K562 (cell line): ENCODE data around the gene AKR1A1. TPM values are rescaled to one million over a fixed set of nuclear protein-coding genes. Genes with fewer than 3 reads are reported as not detected.
A peak's percentile ranks its signal among the peaks of the same experiment; 100 is the strongest.

ENCODE experiments used
- DLX4 ChIP-seq: fragments of 250-450 bp; sonication (Bioruptor Pico); IDR thresholded peaks from 2 replicates; pipeline ENCODE4 v1.6.1; 2021; ENCODE audit warnings: mild to moderate bottlenecking
- ERF ChIP-seq: fragments of 450-650 bp; formaldehyde crosslinking; IDR thresholded peaks from 2 replicates; pipeline ENCODE4 v1.4.0; 2020; ENCODE audit warnings: mild to moderate bottlenecking, mixed read lengths
- FOS ChIP-seq: IDR thresholded peaks from 3 replicates; pipeline ENCODE4 v1.6.1; 2011; ENCODE audit not compliant: insufficient read length; ENCODE audit errors: extremely low read depth
- HMG20B ChIP-seq: fragments of 250-450 bp; sonication (Bioruptor Pico); IDR thresholded peaks from 2 replicates; pipeline ENCODE4 v1.5.0; 2021; ENCODE audit warnings: mild to moderate bottlenecking
- KLF1 ChIP-seq: fragments of 450-650 bp; IDR thresholded peaks from 2 replicates; pipeline ENCODE4 v1.6.1; 2016; ENCODE audit warnings: missing genetic modification characterization, missing compliant biosample characterization
- PATZ1 ChIP-seq: fragments of 250-450 bp; sonication (Bioruptor Pico); IDR thresholded peaks from 2 replicates; pipeline ENCODE4 v1.5.0; 2020; ENCODE audit warnings: mild to moderate bottlenecking, borderline replicate concordance
- PKNOX1 ChIP-seq: fragments of 450-650 bp; IDR thresholded peaks from 2 replicates; pipeline ENCODE4 v1.6.1; 2016
- RBM22 ChIP-seq: fragments of 200-400 bp; formaldehyde crosslinking; IDR thresholded peaks from 2 replicates; pipeline ENCODE4 v1.6.1; 2018; ENCODE audit warnings: low read length, low read depth; ENCODE audit not compliant: poor library complexity, severe bottlenecking
- SMAD4 ChIP-seq: fragments of 250-450 bp; sonication (Bioruptor Pico); conservative IDR thresholded peaks from 2 replicates; pipeline ENCODE4 v1.8.0; 2021; ENCODE audit warnings: inconsistent platforms, mild to moderate bottlenecking, moderate library complexity
- SPI1 ChIP-seq: IDR thresholded peaks from 2 replicates; pipeline ENCODE4 v1.6.1; 2011; ENCODE audit warnings: low read depth, low read length, control low read depth, borderline replicate concordance
- TAF15 ChIP-seq: fragments of 200-400 bp; formaldehyde crosslinking; IDR thresholded peaks from 2 replicates; pipeline ENCODE4 v1.6.1; 2017; ENCODE audit warnings: mild to moderate bottlenecking, low read depth, low read length, moderate library complexity
- ZNF431 ChIP-seq: sonication (generic); formaldehyde crosslinking; IDR thresholded peaks from 2 replicates; pipeline ENCODE4 v1.8.0; 2022; ENCODE audit warnings: mild to moderate bottlenecking, missing genetic modification reagents
- polyA plus RNA-seq, 8 experiments: library from polyadenylated mRNA; depleted of rRNA in 4 of 8; stranded (reverse) in 5 of 8; unstranded in 3 of 8; fragments of >200 nt; fragmentation: Nextera tagmentation in 2 of 8; fragmentation: Illumina TruSeq in 1 of 8; extraction: Ambion mirVana in 2 of 8; extraction: Trizol in 1 of 8; gene quantifications; 2 replicates each; pipeline versions ENCODE4 v1.2.1 to v1.2.3, GENCODE V29; 2011 to 2014; ENCODE audit warnings: inconsistent platforms in 1 of 8, missing spikeins in 1 of 8
- total RNA-seq, 7 experiments: library from RNA; depleted of rRNA in 6 of 7; stranded (reverse); fragments of >200 nt in 6 of 7; fragmentation: Illumina TruSeq in 2 of 7; extraction: Trizol in 2 of 7; gene quantifications; 2 replicates each; pipeline versions ENCODE4 v1.2.1 to v1.2.3, GENCODE V29; 2011 to 2021; ENCODE audit warnings: low replicate concordance in 1 of 7

AKR1A1 gene
- total and polyA plus RNA-seq, 9 of the 15 experiments (the other 6 are each of a cell fraction or from before 2014, with no cell fraction given): 68.6 to 211 (median 132) TPM

- TF ChIP-seq PKNOX1: 0 out of 2 replicates have a peak, but pooled peaks have one; percentile 50
- no peak for TF ChIP-seq HMG20B (CRISPR knock-in tag)
- TF ChIP-seq RBM22: peak; percentile 99
- TF ChIP-seq ERF (CRISPR knock-in tag): 0 out of 2 replicates have a peak, but pooled peaks have one; percentile 61
- no peak for TF ChIP-seq TAF15
- no peak for TF ChIP-seq SPI1
- no peak for TF ChIP-seq FOS
- no peak for TF ChIP-seq DLX4
- peak; percentile 63; the same call in 1 of the 2 replicates for TF ChIP-seq ZNF431 (CRISPR knock-in tag)
- no peak for TF ChIP-seq PATZ1 (CRISPR knock-in tag)
- TF ChIP-seq KLF1 (tag): no peak
- TF ChIP-seq SMAD4 (CRISPR knock-in tag): no peak; the same call in 1 of the 2 replicates
Observed at GRCh38 chr1:45584351-45585109, 33.9 kb downstream of the AKR1A1 start (continued).
